HG02885 (cell line): Measurements from ENCODE around the gene PRRT2.
"Not testable (repeated sequence)": the region's sequence is repeated elsewhere in the genome, so short reads cannot be mapped to it uniquely, and the experiment has no call there.

Experiments used
- ATAC-seq: cut with Tn5 transposase; IDR thresholded peaks from one replicate; pipeline ENCODE4 v1.9.1; 2021; ENCODE audit warnings: mild to moderate bottlenecking; ENCODE audit not compliant: unreplicated experiment, poor library complexity

Gene PRRT2

DNA sequence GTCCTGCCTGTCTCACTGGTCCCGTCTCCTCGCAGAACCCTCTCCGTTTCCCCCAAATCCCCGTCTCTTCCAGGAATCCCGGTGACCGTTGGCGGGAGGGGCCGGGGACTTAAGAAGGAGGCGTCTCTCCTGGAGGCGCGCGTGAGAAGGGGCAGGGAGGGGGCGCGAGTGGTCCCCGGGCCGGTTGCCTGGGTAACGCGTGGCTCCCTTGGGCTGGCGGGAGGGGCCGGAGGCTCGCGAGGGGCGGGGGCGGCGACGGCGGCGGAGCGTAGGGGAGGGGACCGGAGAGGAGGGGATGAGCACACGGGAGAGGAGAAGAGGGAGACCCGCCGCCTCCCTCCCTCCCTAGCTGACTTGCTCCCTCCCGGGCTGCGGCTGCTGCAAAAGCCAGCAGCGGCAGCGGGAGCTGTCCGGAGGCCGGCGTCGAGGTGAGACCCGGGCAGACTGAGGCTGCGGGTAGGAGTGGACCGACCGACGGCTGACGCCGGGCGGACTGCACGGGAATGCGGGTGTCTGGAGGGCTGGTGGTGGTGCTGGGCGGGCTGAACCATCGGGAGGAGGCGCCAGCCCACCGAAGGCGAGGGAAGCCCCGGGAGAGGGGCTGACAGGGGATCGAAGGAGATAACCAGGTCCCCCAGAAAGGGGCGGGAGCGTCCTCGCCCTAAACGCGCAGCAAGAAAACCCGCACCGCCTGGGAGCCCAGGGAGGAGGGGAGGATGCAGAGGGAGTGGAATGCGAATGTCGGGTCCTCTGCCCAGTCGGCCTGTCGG lies at the start of gene PRRT2:
Gene PRRT2 (plus strand): TSS at position 298 of the 770 bp plus-strand sequence. CDS start 862 bp downstream, outside the sequence.
- ATAC-seq: no peak

DNA sequence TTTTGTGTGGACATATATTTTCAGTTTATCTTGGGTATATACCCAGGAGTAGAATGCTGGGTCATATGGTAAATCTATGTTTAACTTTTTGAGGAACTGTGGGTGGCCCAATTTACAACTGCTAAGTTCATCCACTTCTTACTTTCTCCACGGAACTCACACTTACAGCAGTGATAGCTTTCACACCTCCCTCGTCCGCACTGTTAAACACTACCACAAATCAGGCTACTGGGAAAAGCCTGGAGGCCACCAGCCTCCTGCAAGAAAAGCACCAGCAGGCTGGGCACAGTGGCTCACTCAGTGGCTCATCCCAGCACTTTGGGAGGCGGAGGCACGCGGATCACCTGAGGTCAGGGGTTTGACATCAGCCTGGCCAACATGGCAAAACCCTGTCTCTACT lies 48.7 kb upstream of the PRRT2 start:
- ATAC-seq: no peak

DNA sequence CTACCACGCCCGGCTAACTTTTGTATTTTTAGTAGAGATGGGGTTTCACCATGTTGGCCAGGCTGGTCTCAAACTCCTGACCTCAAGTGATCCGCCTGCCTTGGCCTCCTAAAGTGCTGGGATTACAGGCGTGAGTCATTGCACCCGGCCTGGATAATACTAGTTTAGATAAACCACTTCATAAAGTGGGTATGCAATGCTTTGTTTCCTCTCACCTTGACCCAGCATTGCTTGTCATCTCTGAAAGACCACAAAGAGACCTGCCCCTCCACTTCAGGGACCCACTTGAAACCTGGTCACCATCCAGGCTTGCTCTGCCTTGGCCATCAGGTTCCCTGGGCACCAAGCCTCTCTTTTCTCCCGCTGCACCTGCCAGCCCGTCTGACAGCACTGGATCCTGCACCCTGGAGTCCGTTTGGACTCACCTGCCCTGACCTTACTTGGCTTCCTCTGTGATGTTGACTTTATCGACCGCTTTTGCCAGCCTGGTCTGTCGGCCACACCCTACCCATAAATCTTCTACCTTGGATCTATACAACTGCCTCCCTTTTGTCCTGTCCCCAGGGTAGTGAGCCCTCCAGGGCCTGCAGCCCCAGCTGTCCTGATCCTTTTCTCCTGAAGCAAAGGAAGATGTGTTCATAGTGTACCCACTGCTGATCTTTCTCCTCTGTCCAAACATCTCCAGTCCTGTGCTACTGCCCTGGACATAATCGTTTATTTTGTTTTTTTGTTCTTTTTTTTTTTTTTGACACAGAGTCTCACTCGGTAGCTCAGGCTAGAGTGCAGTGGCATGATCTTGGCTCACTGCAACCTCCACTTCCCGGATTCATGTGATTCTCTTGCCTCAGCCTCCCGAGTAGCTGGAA lies 46.6 kb upstream of the PRRT2 start:
- no peak for ATAC-seq

DNA sequence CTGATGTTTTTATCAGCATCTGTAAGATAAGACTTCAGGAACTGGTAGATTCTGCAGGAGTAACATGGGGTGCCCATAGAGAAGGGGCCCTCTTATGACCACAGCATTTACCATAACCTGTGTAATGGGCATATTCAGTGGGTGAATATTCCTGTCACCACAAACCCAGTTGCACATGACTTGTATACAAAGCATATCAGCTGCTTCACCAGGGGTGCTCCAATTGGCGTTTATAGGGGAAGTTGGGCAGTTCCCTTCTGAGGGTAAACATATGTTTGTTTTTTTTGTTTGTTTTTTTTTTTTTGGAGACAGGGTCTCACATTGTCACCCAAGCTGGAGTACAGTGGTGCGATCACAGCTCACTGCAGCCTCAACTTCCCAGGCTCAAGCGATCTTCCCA lies 45.4 kb upstream of the PRRT2 start:
- no peak for ATAC-seq

DNA sequence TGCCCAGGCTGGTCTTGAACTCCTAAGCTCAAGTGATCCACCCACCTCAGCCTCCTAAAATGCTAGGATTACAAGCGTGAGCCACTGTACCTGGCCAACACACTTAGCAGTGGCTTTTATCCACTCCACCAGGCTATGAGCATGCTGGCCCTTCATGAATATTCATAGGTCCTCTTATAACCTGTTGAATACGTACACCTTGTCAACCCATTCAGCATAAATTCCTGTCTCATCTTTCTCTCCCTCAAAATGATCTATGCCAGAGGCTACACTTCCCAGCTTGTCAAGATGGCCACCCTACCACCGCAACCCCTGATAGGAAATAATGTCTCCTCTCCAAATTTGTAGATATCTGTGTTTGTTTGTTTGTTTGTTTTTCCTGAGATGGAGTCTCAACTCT lies 44.9 kb upstream of the PRRT2 start:
- no peak for ATAC-seq

DNA sequence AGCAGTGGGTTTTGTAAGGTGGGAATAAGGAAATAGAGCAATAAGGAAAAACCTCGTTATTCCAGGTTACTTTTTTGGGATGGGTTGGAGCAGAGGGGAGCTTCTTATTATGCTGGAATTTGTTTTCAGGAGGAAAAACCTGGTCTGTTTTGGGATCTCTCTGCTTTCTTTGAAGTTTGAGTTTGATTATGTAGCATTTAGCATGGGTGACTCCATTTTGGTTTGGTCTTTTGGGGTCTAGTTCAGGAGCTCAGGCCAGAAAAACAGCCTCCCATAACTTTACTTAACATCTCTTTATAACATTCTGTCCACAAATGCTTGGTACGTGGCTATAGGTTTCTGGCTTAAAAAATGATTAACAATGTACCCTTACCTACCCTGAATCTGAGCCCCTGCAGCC lies 42.5 kb upstream of the PRRT2 start:
- no peak for ATAC-seq

DNA sequence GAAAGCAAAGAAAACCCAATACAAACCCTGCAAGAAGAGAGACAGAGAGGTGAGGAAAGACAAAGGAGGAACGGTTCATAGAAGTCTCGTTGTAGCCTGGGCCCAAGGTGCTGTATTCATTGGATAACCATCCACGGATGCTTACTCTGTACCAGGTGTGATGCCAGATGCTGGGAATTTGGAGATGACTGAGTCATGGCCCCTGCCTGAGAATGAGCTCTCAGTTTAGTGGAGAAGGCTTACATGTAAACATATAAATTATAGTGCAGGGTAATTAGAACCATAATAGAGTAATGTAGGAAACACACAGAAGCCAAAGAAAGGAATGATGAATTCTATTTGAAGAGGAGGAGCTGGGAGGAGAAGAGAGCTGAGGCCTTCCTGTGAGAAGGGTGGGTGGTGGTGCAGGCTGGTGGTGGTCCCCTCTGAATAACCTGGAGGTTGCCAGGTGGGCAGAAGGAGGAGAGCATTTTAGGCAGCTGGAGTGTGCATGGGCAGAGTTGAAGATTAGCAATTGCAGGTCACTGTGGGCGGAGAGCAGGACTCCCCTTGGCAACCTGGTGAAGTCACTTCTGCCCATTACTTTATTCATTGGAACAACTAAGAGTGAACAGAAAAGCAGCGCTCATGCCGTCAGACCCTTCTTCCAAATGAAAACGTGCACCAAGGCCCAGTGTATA lies 41.6 kb upstream of the PRRT2 start:
- no peak for ATAC-seq

DNA sequence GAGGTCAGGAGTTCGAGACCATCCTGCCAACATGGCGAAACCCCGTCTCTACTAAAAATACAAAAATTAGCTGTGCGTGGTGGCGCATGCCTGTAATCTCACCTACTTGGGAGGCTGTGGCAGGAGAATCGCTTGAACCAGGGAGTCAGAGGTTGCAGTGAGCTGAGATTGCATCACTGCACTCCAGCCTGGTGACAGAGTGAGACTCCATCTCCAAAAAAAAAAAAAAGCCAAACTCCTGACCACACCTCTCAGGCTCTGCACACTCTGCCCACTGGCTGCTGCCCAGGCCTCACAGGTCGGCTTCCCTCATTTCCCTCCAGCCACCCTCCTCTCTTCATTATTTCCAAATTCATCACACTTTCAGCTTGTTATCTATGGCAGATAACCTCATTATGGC lies 39.7 kb upstream of the PRRT2 start:
- not testable (repeated sequence) for ATAC-seq

DNA sequence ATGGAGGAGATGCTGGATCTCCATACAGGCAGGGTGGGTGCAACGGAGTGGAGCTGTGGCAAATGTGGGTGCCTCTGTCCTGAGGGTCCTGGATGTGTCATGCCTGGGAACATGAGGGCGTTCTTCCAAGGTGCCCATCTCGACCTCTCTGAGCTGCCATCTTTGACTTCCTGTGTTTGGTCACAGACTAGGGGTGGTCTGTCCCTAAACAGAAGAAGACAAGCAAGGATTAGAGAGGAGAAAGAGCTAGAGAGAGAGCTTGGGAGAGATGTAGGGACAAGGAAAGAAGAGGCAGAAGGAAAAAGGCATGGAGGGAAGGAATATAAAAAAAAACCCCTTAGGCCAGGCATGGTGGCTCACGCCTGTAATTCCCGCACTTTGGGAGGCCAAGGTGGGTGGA lies 37.3 kb upstream of the PRRT2 start:
- no peak for ATAC-seq

DNA sequence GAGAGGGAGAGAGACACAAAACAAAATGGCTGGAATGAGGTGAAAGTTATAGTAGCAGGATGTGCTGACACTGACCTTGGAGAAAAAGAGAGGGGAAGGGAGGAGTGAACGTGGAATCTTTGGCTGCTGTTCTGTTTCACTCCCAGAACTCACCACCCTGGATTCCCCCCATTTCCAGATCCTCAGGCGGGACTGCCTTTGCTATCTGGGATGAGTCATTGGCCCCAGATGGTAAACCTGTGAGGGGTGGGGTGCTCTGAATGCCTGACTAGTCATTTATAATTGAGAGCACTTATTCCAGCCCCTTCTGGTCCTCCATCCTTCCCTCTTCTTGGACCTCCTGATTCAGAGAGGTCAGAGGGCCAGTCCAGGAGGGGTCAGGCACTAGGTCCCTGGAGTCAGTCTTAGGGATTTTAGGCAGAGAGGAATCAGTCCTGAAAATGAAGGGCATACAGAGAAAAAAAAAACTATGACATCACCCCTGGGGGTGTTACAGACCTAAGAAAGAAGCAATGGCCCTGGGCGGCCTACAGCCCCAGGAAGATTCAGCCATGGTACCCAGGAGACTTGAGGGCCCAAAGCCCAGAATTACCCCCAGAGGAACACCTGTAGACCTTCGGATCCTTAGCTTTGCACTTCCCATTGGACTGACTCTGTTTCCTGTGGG lies 36.1 kb upstream of the PRRT2 start:
- ATAC-seq: no peak

DNA sequence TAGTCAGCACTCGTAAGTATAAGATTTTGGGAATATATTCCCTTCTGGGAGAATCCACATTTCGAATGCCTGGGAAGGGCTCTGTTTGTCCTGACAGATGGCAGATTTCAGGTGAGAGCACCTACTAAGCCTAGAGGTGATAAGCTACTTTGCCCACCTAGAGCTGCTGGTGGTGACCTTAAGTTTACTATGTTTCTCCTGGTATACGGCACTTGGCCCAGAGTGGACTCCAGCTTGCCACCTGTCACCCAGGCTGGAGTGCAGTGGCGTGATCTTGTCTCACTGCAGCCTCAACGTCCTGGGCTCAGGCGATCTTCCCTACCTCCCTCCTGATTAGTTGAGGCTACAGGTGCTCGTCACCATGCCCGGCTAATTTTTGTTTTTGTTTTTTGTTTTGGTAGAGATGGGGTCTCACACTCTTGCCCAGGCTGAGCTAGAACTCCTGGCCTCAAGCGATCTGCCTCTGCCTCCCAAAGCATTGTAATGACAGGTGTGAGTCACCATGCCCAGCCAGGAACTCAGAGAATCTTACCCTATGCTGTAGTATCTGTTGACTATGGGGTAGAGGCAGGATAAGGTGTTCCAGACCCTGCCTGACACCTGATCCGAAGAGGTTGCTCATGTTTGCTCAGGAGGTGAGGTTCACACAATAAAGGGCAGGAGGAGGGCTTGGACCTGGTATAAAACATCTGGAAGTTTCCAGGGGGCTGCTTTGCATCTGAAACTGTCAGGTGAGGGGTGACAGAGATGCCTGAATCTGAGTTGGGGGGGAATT lies 34.2 kb upstream of the PRRT2 start, which contains the start of gene ZG16:
Gene ZG16 (plus strand): TSS at position 681 of the 775 bp plus-strand sequence. CDS start 1,011 bp downstream, outside the sequence.
- no peak for ATAC-seq

DNA sequence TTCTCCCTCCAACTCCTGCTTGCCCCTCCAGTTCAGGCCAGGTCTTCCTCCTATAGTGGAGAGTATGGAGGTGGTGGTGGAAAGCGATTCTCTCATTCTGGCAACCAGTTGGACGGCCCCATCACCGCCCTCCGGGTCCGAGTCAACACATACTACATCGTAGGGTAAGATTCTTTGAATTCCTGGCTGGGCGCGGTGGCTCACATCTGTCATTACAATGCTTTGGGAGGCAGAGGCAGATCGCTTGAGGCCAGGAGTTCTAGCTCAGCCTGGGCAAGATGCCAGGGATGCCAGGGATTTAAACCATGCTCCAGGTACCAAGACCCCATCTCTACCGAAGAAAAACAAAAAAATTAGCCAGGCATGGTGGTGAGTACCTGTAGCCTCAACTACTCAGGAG lies 32.5 kb upstream of the PRRT2 start:
- no peak for ATAC-seq

DNA sequence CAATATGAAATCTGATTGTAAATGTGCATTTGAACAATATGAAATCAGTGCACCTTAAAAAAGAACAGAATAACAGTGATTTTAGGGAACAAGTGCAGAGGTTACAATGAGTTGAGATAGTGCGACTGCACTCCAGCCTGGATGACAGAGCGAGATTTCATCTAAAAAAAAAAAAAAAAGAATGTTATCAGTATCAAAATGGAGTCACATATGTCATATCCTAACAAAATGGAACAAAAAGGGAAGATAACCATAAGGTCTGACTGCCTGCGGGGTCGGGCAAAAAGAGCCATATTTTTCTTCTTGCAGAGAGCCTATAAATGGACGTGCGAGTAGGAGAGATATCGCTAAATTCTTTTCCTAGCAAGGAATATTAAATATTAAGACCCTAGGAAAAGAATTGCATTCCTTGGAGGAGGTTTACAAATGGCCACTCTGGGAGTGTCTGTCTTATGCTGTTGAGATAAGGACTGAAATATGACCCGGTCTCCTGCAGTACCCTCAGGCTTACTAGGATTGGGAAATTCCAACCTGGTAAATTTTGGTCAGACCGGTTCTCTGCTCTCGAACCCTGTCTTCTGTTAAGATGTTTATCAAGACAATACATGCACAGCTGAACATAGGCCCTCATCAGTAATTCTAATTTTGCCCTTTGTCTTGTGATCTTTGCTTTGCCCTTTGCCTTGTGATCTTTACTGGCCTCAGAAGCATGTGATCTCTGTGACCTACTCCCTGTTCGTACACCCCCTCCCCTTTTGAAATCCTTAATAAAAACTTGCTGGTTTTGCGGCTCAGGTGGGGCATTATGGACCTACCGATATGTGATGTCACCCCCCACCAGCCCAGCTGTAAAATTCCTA lies 28.7 kb upstream of the PRRT2 start:
- not testable (repeated sequence) for ATAC-seq

DNA sequence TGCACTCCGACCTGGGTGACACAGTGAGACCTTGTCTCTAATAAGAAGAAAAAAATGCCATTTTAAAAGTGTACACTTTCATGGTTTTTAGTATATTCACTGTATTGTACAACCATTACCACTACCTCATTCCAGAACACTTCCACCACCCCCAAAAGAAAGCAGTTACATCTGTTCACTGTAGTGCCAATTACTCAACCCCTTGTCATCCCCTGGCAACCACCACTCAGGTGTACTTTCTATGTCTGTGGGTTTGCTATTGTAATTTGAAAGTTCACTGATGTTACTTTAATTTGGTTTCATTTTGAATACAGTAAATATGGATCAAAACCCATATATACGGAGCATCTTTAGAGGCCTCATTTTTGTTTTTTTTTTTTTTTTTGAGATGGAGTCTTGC lies 27.8 kb upstream of the PRRT2 start:
- no peak for ATAC-seq

DNA sequence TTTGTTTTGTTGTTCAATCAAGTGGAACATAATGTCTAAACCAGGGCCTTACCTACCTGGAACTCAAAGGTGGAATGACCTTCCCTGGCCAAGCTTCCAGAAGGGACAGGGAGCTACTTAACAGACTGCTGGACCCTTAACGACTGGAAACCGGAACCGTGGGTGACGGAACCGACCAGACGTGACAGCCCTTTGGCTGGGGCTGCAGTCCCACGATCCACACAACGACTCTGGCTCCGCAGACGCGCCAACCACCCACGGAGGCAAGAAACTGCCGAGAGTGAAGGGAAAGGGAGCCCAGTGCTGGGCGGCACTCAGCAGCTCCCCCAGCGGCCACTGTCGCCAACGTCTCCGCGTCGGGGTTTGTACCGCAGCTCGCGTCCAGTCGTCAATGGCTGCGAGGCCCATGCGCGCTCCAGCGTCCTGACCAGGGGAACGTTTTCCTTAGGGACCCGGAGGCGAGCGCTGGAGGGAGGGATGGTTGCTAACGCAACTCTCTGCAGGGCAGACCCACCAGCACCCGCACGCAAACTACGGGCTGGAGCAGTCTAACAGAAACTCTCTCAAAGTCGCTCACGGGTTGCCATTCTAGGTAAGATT lies 27.0 kb upstream of the PRRT2 start:
- no peak for ATAC-seq

DNA sequence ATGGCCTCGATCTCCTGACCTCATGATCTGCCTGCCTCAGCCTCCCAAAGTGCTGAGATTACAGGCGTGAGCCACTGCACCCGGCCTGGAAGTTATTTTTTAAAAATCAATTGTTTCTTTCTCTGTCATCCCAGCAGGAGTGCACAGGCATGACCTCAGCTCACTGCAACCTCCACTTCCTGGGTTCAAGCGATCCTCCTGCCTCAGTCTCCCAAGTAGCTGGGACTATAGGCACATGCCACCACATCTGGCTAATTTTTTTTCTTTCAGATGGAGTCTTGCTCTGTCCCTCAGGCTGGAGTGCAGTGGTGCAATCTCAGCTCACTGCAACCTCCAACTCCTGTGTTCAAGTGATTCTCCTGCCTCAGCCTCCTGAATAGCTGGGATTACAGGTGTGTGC lies 24.8 kb upstream of the PRRT2 start:
- ATAC-seq: not testable (repeated sequence)

DNA sequence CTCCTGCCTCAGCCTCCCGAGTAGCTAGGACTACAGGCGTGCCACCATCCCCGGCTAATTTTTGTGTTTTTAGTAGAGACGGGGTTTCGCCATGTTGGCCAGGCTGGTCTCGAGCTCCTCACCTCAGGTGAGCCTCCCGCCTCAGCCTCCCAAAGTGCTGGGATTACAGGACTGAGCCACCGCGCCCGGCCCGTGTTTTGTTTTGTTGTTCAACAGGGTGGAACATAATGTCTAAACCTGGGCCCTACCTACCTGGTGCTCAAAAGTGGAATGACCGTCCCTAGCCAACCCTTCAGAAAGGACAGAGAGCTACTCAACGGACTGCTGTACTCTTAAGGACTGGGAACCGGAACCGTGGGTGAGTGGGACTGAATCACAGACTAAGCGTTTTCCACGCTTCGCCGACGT lies 22.2 kb upstream of the PRRT2 start:
- no peak for ATAC-seq
